ENCODE measurements around the gene EPHB1. TPM values are rescaled to one million over a fixed set of nuclear protein-coding genes. Genes with fewer than 3 reads are reported as not detected.

The EPHB1 gene
- polyA plus RNA-seq, 6 donors from 2014 or later = not detected

DNA sequence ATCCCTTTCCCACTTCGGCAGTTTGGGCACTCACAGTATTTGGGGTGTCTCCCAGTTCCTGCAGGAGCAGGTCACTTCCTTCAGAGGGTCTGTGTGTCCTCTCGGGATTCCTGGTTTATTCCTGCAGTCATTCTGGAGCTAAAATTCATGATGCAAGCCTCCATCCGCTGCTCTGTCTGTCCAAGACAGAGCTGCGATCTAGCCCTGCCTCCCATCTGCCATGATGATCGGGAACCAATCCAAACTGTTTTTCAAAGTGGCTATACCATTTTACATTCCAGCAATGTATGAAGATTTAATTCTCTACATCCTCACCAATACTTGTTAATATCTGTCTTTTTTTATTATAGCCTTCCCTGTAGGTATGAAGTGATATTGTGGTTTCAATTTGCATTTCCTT lies 273.0 kb downstream of the EPHB1 start:
- Mint-ChIP-seq H3K4me1 (no peaks in the 10 kb centered on the region), H3K9me3 (peaks cover 8 to 22% (median 14%) of the 10 kb centered on the region in 7 donors), H3K36me3 (peaks cover 0 to 7% of the 10 kb centered on the region in 2 donors), H3K27me3 (peaks cover 0 to 24% (median 9%) of the 10 kb centered on the region in 3 donors), H3K4me3 (no peak overlapping the region), H3K27ac (no peak overlapping the region)
- ATAC-seq (ENCODE audit: low read depth in 2 of 2) (no peak), DNase-seq (no peak)

DNA sequence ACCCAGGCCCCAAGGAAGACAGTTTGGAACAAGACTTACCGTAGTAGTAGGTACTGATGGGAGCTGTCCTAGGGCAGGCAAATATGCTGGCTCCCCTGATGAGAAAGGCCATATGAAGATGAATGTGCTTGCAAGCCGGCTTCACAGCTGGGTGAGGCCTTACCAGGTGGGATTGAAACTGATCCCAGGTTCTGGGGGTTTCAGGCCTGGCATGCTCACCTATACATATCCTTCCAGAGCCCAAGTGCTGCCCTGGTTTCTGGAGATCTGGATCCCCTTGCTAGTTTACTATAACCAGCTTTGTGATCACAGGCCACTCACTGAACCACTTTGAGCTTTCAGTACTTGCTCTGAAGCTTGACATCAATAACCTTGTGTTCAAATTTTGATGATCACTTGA lies 274.3 kb downstream of the EPHB1 start:
- no peak for DNase-seq
- Mint-ChIP-seq H3K9me3 (peaks cover 5 to 20% (median 11%) of the 10 kb centered on the region in 7 donors), H3K27ac (no peak overlapping the region), H3K27me3 (peaks cover 0 to 24% (median 9%) of the 10 kb centered on the region in 3 donors), H3K4me3 (no peak overlapping the region), H3K36me3 (peaks cover 0 to 7% of the 10 kb centered on the region in 2 donors), H3K4me1 (no peaks in the 10 kb centered on the region)
- ATAC-seq (ENCODE audit: low read depth in 2 of 2) = no peak

DNA sequence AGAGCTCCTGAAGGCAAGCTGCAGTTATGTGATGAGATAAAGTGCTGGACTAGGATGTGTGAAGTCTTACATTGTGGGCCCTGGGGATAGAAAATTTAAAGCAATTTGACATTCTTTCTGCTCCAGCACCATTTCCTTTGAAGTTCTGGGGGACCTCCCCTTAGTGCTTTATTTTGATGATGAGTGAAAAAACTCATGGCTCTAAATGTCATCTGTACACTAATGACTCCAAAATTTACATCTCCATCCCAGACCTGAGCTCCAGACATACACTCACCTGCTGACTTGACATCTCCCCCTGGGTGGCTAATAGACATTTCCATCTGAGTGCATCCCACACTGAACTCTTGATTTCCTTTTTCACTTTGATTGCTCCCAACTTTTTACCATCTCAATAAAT lies 276.4 kb downstream of the EPHB1 start:
- ATAC-seq (ENCODE audit: low read depth in 2 of 2) (no peak), DNase-seq (no peak)
- peaks cover 0 to 23% (median 9%) of the 10 kb centered on the region in 3 donors for H3K27me3 Mint-ChIP-seq
- H3K9me3 Mint-ChIP-seq = peaks cover 0 to 12% (median 7%) of the 10 kb centered on the region in 7 donors
- no peak overlapping the region for H3K27ac Mint-ChIP-seq
- no peaks in the 10 kb centered on the region for H3K4me1 Mint-ChIP-seq
- peaks cover 0 to 7% of the 10 kb centered on the region in 2 donors for H3K36me3 Mint-ChIP-seq
- H3K4me3 Mint-ChIP-seq = no peak overlapping the region

DNA sequence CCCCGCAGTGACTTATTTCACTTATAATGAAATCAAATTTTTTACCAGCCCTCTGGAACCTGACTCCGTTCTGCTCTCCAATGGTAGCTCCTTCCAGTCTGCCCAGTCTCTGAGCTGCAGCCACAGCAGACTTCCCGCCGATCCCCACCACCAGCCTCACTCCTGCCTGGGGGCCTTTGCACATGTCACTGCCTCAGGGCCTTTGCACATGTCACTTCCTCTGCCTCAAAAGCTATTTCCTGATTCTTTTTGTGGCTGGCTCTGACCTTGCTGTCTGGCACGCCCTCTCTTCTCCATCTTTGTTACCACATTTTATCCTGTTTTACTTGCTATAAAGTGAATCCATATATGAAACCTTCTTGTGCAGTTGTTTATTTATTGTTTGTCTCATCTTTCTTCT lies 277.4 kb downstream of the EPHB1 start:
- Mint-ChIP-seq H3K4me1 (no peaks in the 10 kb centered on the region), H3K36me3 (peaks cover 0 to 7% of the 10 kb centered on the region in 2 donors), H3K9me3 (peaks cover 0 to 10% (median 5%) of the 10 kb centered on the region in 7 donors), H3K4me3 (peak overlapping the region in 1 of 8 donors; percentile 36), H3K27ac (no peak overlapping the region), H3K27me3 (peaks cover 0 to 14% (median 8%) of the 10 kb centered on the region in 3 donors)
- ATAC-seq (ENCODE audit: low read depth in 2 of 2) = no peak
- DNase-seq = no peak

DNA sequence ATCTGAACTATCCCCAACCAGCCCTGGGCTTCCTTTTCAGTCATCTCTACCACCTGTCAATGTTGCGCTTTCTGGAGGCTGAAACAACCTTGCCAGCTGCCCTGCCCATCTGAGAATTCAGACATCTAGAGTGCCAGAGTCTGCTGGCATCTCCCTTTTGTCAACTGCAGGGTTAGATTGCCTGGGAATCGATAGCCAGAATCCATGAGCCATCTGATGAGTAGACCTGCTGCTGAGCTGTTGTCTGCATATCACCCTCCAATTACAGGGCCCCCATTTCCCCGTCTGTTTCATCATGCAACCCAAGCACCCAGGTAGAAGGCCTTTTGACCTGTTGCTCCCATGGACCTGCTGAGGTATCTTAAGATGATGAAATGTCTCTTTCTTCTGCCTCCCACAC lies 280.1 kb downstream of the EPHB1 start:
- ATAC-seq (ENCODE audit: low read depth in 2 of 2) (no peak), DNase-seq (no peak)
- no peak overlapping the region for H3K4me3 Mint-ChIP-seq
- peaks cover 0 to 7% (median 6%) of the 10 kb centered on the region in 3 donors for H3K27me3 Mint-ChIP-seq
- peaks cover 0 to 7% of the 10 kb centered on the region in 2 donors for H3K36me3 Mint-ChIP-seq
- H3K9me3 Mint-ChIP-seq = peaks cover 0 to 7% (median 5%) of the 10 kb centered on the region in 7 donors
- no peaks in the 10 kb centered on the region for H3K4me1 Mint-ChIP-seq
- H3K27ac Mint-ChIP-seq = no peak overlapping the region

DNA sequence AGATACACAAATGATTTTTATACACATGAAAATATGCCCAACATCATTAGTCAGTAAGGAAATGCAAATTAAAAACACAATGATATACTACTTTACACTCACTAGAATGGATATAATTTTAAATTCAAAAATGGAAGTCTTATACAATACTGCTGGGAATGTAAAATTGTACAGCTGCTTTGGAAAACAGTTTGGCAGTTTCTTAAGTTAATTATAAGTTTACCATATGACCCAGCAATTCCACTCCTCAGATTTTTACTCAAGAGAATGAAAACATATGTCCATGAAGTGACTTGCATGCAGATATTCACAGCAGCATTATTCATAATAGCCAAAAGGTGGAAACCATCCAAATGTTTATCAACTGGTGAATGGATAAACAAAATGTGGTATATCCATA lies 281.3 kb downstream of the EPHB1 start:
- peaks cover 0 to 7% (median 6%) of the 10 kb centered on the region in 3 donors for H3K27me3 Mint-ChIP-seq
- peaks cover 0 to 7% (median 5%) of the 10 kb centered on the region in 7 donors for H3K9me3 Mint-ChIP-seq
- no peak overlapping the region for H3K4me3 Mint-ChIP-seq
- H3K36me3 Mint-ChIP-seq = peaks cover 0 to 7% of the 10 kb centered on the region in 2 donors
- no peak for DNase-seq
- no peak overlapping the region for H3K27ac Mint-ChIP-seq
- no peaks in the 10 kb centered on the region for H3K4me1 Mint-ChIP-seq
- no peak for ATAC-seq (ENCODE audit: low read depth in 2 of 2)

DNA sequence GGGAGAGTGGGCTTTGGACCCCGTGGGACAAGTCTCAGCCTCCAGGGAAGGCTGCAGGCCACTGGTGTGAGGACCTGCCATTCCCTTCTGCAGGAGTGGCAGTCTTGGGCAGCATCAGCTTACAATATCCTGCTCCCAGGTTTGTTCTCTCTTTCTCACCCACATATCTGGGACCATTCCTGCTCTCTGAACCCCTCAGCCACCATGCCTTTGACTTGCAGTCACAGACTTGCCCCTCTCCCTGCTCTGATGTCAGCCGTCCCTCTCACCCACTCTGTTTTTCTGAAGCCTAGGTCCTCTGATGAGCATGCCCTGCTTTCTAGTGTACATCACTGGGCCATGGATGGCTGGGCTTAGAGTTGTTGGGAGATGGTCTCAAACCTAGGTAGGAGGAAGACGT lies 282.1 kb downstream of the EPHB1 start:
- ATAC-seq (ENCODE audit: low read depth in 2 of 2) (no peak), DNase-seq (no peak)
- peaks cover 0 to 10% (median 5%) of the 10 kb centered on the region in 7 donors for H3K9me3 Mint-ChIP-seq
- H3K4me3 Mint-ChIP-seq = no peak overlapping the region
- H3K27ac Mint-ChIP-seq = peak overlapping the region in 1 of 6 donors; percentile 55
- peaks cover 0 to 7% of the 10 kb centered on the region in 2 donors for H3K36me3 Mint-ChIP-seq
- H3K4me1 Mint-ChIP-seq = no peaks in the 10 kb centered on the region
- peaks cover 0 to 7% (median 6%) of the 10 kb centered on the region in 3 donors for H3K27me3 Mint-ChIP-seq

DNA sequence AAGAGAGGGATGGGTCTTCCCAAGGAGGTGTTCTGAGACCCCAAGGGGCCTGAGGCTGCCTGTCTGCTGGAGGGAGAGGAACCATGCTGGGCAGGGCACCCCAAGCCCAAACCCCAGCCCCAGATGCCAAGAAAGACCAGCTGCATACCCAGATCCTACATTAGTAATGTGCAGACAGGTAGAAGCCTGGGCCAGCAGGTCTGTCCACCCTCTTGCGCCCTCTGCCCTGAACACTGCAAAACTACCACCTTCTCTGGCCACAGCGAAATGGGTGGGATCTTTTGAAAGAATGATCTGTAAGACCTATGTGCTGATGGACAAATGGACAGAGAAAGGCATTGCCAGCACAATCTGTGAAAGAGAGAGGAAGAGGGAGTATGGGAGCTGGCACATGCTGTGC lies 283.2 kb downstream of the EPHB1 start:
- Mint-ChIP-seq H3K4me3 (no peak overlapping the region), H3K27ac (no peak overlapping the region), H3K4me1 (no peaks in the 10 kb centered on the region), H3K27me3 (peaks cover 0 to 8% (median 6%) of the 10 kb centered on the region in 3 donors), H3K36me3 (no peaks in the 10 kb centered on the region), H3K9me3 (peaks cover 0 to 5% (median 0%) of the 10 kb centered on the region in 7 donors)
- DNase-seq (no peak), ATAC-seq (ENCODE audit: low read depth in 2 of 2) (no peak)

DNA sequence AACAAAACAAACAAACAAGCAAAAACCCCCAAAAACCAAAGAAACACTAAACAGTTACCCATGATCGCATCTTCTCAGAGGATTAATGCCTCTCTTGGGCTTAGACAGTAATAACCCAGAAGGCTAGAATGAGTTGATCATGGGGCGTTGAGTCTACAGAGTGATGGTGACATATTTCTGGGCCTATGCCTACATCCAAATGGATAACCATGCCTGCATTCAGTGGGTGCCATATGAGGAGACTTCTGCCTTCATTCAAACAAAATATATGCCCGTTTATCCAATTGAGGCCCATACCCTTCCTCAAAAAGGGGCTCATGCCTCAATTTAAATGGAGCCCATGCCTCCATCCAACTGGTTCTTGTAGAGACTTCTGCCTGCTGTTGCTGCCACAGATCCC lies 284.0 kb downstream of the EPHB1 start:
- no peak for DNase-seq
- Mint-ChIP-seq H3K4me3 (no peak overlapping the region), H3K4me1 (no peaks in the 10 kb centered on the region), H3K27me3 (peaks cover 0 to 8% (median 6%) of the 10 kb centered on the region in 3 donors), H3K36me3 (no peaks in the 10 kb centered on the region), H3K9me3 (peaks cover 0 to 5% (median 0%) of the 10 kb centered on the region in 7 donors), H3K27ac (no peak overlapping the region)
- no peak for ATAC-seq (ENCODE audit: low read depth in 2 of 2)

DNA sequence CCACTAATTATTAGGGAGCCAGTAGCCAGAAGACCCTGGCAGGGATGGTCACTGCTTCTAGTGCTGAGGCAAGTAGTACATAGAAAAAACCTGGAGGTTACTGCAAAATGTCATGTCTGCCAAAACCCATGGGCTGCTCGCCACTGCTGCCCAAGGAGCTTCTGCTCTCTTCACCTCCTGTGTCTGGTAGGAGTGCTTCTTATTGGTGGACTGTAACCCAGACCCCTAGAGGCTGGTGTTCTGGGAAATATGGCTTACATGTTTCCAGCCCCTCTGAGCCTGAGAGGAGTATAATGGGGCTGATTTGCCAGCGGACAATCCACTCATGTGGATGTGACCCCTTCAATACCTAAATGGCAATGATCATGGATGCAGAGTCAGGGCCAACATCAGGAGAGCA lies 286.4 kb downstream of the EPHB1 start:
- peaks cover 0 to 8% (median 6%) of the 10 kb centered on the region in 3 donors for H3K27me3 Mint-ChIP-seq
- H3K4me1 Mint-ChIP-seq = no peaks in the 10 kb centered on the region
- DNase-seq = no peak
- H3K4me3 Mint-ChIP-seq = no peak overlapping the region
- no peaks in the 10 kb centered on the region for H3K36me3 Mint-ChIP-seq
- no peak overlapping the region for H3K27ac Mint-ChIP-seq
- ATAC-seq (ENCODE audit: low read depth in 2 of 2) = no peak
- peaks cover 0 to 5% (median 0%) of the 10 kb centered on the region in 7 donors for H3K9me3 Mint-ChIP-seq

DNA sequence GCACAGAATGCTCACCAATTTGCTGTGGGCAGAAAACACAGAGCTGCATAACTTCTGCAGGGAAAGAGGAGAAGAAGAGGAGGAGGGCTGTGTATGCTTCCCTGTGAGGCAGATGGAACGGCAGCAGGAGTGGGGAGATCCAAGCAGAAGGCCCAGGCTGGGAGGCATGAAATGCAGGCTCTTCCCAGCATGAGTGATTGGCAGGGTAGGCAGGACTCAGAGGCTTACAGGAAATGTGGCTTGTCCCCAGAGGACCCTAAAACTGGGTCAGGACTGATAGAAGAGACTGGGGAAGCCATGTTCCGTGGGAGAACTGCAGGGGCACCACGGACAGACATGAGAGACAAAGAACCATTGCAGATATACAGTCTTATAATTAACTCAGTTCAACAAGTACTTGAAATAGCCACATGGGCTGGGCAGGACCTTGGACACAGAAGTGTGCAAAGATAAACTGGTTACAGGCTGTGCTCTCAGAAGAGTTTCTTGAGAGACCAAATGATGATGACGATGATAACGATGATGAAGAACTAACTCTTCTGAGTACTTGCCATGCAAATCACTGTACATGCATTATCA lies 286.9 kb downstream of the EPHB1 start:
- Mint-ChIP-seq H3K36me3 (no peaks in the 10 kb centered on the region), H3K27me3 (peaks cover 0 to 8% (median 6%) of the 10 kb centered on the region in 3 donors), H3K4me1 (no peaks in the 10 kb centered on the region), H3K9me3 (peaks cover 0 to 5% (median 0%) of the 10 kb centered on the region in 7 donors), H3K4me3 (no peak overlapping the region), H3K27ac (no peak overlapping the region)
- ATAC-seq (ENCODE audit: low read depth in 2 of 2) (no peak), DNase-seq (no peak)

DNA sequence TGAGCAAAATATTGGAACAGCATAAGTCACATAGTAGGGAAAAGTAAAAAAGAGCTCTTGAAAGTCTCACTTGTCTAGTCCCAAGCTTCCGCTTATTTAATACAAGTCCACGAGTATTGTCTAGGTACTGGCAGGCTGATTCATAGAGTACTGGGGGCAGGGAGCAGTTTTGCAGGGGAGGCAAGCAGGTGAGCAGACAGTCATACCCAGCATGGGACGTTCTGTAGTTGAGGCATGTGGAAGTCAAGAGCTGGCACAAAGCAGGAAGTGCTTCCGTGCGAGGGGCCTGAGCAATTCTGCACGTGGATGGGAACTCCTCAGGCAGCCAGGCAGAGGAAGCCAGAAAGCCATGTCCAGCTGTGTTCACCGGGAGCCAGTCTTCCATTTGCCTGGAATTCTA lies 287.6 kb downstream of the EPHB1 start:
- DNase-seq (no peak), ATAC-seq (ENCODE audit: low read depth in 2 of 2) (no peak)
- Mint-ChIP-seq H3K27ac (no peak overlapping the region), H3K4me3 (no peak overlapping the region), H3K27me3 (peaks cover 0 to 8% (median 6%) of the 10 kb centered on the region in 3 donors), H3K36me3 (no peaks in the 10 kb centered on the region), H3K4me1 (no peaks in the 10 kb centered on the region), H3K9me3 (peaks cover 0 to 5% (median 0%) of the 10 kb centered on the region in 7 donors)

DNA sequence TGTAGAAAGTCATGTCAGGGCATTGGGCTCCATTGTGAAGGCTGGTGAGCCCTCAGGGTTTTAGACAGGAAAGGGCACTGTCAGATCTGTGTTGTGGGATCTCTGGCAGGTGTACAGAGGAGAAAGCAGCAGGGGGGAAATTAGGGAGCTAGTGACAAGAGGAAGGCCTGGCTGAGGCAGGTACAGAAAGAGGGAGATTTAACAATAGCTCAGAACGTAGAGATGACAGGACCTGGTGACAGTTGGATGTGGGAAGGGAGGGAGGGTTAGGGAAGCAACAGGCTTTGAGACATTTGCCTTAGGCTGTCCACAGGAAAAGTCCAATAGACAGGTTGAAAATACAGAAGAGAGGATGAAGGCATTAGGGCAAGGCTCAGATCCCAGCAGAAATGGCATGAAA lies 288.1 kb downstream of the EPHB1 start:
- Mint-ChIP-seq H3K4me3 (no peak overlapping the region), H3K4me1 (no peaks in the 10 kb centered on the region), H3K27ac (peak overlapping the region in 1 of 6 donors; percentile 38), H3K9me3 (peaks cover 0 to 5% (median 0%) of the 10 kb centered on the region in 7 donors), H3K27me3 (peaks cover 0 to 8% (median 6%) of the 10 kb centered on the region in 3 donors), H3K36me3 (no peaks in the 10 kb centered on the region)
- DNase-seq = no peak
- ATAC-seq (ENCODE audit: low read depth in 2 of 2) = no peak

DNA sequence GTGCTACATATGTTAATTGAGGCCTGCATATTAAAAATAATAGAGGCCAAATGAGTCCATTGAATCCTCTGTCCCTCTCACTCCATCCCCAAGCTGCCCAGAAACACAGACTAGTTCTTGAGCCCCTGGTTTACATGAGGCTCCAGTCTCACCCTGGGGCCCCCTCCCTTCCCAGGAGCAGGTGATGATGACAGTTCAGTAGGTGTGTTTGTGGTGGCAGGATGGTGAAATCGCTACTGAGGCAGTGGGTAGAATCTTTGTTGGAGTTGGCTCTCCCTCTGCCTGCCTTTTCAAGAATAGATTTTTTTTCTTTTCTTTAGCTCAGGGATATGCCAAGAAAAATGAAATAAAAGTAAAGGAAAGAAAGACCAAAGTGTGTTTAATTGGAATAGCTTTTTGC lies 288.7 kb downstream of the EPHB1 start:
- DNase-seq (no peak), ATAC-seq (ENCODE audit: low read depth in 2 of 2) (no peak)
- peaks cover 0 to 8% (median 6%) of the 10 kb centered on the region in 3 donors for H3K27me3 Mint-ChIP-seq
- peaks cover 0 to 5% (median 0%) of the 10 kb centered on the region in 7 donors for H3K9me3 Mint-ChIP-seq
- no peaks in the 10 kb centered on the region for H3K36me3 Mint-ChIP-seq
- H3K4me1 Mint-ChIP-seq = no peaks in the 10 kb centered on the region
- no peak overlapping the region for H3K27ac Mint-ChIP-seq
- no peak overlapping the region for H3K4me3 Mint-ChIP-seq

All from naive B cell (primary cell).